ENCODE data around the gene CEMIP. TPM values are rescaled to one million over a fixed set of nuclear protein-coding genes. Genes with fewer than 3 reads are reported as not detected.
A peak's percentile ranks its signal among the peaks of the same experiment; 100 is the strongest.

The CEMIP gene
- total RNA-seq, 1 donor from 2014 or later, result 3.6 TPM

- no peak for DNase-seq (ENCODE audit: low read depth)
- Mint-ChIP-seq H3K9me3 (ENCODE audit: unreplicated experiment) (no peaks in the 10 kb centered on the region), H3K4me3 (ENCODE audit: unreplicated experiment) (no peak overlapping the region), H3K36me3 (ENCODE audit: low read depth, unreplicated experiment) (peaks cover 15% of the 10 kb centered on the region), H3K4me1 (ENCODE audit: low read depth, unreplicated experiment) (peaks cover 24% of the 10 kb centered on the region), H3K27me3 (ENCODE audit: low read depth, unreplicated experiment) (no peaks in the 10 kb centered on the region), H3K27ac (ENCODE audit: unreplicated experiment) (no peak overlapping the region)
- H3K4me1 ChIP-seq (ENCODE audit: insufficient read depth, low read length), result no peaks in the 10 kb centered on the region
- H3K79me2 ChIP-seq (ENCODE audit: insufficient read depth, low read length), result peaks cover 44% of the 10 kb centered on the region
- H2AFZ ChIP-seq (ENCODE audit: low read depth, low read length), result no peak overlapping the region
- H3K9me3 ChIP-seq (ENCODE audit: insufficient read depth, low read depth, low read length), result no peaks in the 10 kb centered on the region
- no peak overlapping the region for H3K9ac ChIP-seq (ENCODE audit: low read length)
- peaks cover 41% of the 10 kb centered on the region for H4K20me1 ChIP-seq (ENCODE audit: insufficient read depth, low read length)
- no peak overlapping the region for H3K27ac ChIP-seq (ENCODE audit: low read depth, low read length)
- no peak for TF ChIP-seq CTCF (IDR thresholded peaks at IDR 0.05; ENCODE audit: insufficient read depth, low read depth, low read length)
- TF ChIP-seq EZH2 (IDR thresholded peaks at IDR 0.05; ENCODE audit: insufficient read depth, low read length), result no peak
- no peak overlapping the region for H3K4me2 ChIP-seq (ENCODE audit: low read length)
- no peak overlapping the region for H3K4me3 ChIP-seq (ENCODE audit: insufficient read depth, low read depth, low read length)
- no peak for FAIRE-seq
- no peaks in the 10 kb centered on the region for H3K27me3 ChIP-seq (ENCODE audit: insufficient read depth, low read length)
- peaks cover 4% of the 10 kb centered on the region for H3K36me3 ChIP-seq (ENCODE audit: insufficient read depth, low read length)
Observed at GRCh38 chr15:80976851-80977250, 197.7 kb downstream of the CEMIP start.

GRCh38 chr15:80977627-80978036 lies 198.5 kb downstream of the CEMIP start:
- peaks cover 24% of the 10 kb centered on the region for H3K4me1 Mint-ChIP-seq (ENCODE audit: low read depth, unreplicated experiment)
- H3K27me3 Mint-ChIP-seq (ENCODE audit: low read depth, unreplicated experiment), result no peaks in the 10 kb centered on the region
- H3K79me2 ChIP-seq (ENCODE audit: insufficient read depth, low read length), result peaks cover 52% of the 10 kb centered on the region
- H3K27me3 ChIP-seq (ENCODE audit: insufficient read depth, low read length), result no peaks in the 10 kb centered on the region
- H3K36me3 ChIP-seq (ENCODE audit: insufficient read depth, low read length), result peaks cover 7% of the 10 kb centered on the region
- no peak overlapping the region for H2AFZ ChIP-seq (ENCODE audit: low read depth, low read length)
- no peak overlapping the region for H3K27ac ChIP-seq (ENCODE audit: low read depth, low read length)
- TF ChIP-seq EZH2 (IDR thresholded peaks at IDR 0.05; ENCODE audit: insufficient read depth, low read length), result no peak
- peak; percentile 38 for TF ChIP-seq CTCF (IDR thresholded peaks at IDR 0.05; ENCODE audit: insufficient read depth, low read depth, low read length)
- FAIRE-seq (no peak), DNase-seq (ENCODE audit: low read depth) (no peak)
- H3K4me2 ChIP-seq (ENCODE audit: low read length), result no peak overlapping the region
- H3K9ac ChIP-seq (ENCODE audit: low read length), result no peak overlapping the region
- H3K4me3 Mint-ChIP-seq (ENCODE audit: unreplicated experiment), result no peak overlapping the region
- no peak overlapping the region for H3K4me3 ChIP-seq (ENCODE audit: insufficient read depth, low read depth, low read length)
- H4K20me1 ChIP-seq (ENCODE audit: insufficient read depth, low read length), result peaks cover 43% of the 10 kb centered on the region
- no peaks in the 10 kb centered on the region for H3K4me1 ChIP-seq (ENCODE audit: insufficient read depth, low read length)
- no peaks in the 10 kb centered on the region for H3K9me3 Mint-ChIP-seq (ENCODE audit: unreplicated experiment)
- no peak overlapping the region for H3K27ac Mint-ChIP-seq (ENCODE audit: unreplicated experiment)
- peaks cover 17% of the 10 kb centered on the region for H3K36me3 Mint-ChIP-seq (ENCODE audit: low read depth, unreplicated experiment)
- no peaks in the 10 kb centered on the region for H3K9me3 ChIP-seq (ENCODE audit: insufficient read depth, low read depth, low read length)

DNA sequence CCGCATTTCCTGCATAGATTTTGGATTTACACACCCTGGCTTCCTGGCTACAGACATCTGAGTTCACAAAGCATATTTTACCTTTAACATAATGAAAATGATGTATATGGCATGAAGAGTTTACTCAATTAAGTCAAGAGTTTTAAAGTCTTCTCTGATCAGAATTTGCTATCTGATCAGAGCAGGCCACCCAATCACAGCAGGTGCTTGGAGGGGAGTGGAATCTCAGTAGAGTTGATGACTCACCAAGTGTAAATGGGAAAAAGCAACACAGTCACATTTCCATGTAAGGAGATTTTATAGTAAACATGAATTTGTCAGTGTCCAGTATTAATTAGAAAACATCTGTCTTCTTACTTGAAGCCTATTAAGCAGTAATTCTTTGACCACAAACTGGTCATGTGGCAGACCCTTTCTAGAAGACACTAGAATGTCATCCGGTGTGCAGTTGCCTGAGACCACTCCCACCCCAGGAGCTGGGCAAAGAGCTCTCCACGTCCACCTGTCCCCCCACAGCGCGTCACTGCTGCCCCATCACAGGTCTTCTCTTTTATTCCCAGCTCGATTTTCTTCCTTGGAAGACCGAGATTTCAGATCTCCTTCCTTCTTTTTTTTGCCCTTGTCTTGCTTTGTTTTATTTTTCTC lies 199.6 kb downstream of the CEMIP start:
- H3K9ac ChIP-seq (ENCODE audit: low read length), result no peak overlapping the region
- FAIRE-seq (no peak), DNase-seq (ENCODE audit: low read depth) (peak; percentile 52)
- H4K20me1 ChIP-seq (ENCODE audit: insufficient read depth, low read length), result peaks cover 51% of the 10 kb centered on the region
- Mint-ChIP-seq H3K4me1 (ENCODE audit: low read depth, unreplicated experiment) (peaks cover 24% of the 10 kb centered on the region), H3K4me3 (ENCODE audit: unreplicated experiment) (no peak overlapping the region), H3K36me3 (ENCODE audit: low read depth, unreplicated experiment) (peaks cover 17% of the 10 kb centered on the region), H3K27me3 (ENCODE audit: low read depth, unreplicated experiment) (no peaks in the 10 kb centered on the region), H3K27ac (ENCODE audit: unreplicated experiment) (peak overlapping the region; percentile 84), H3K9me3 (ENCODE audit: unreplicated experiment) (no peaks in the 10 kb centered on the region)
- no peaks in the 10 kb centered on the region for H3K4me1 ChIP-seq (ENCODE audit: insufficient read depth, low read length)
- no peak overlapping the region for H2AFZ ChIP-seq (ENCODE audit: low read depth, low read length)
- no peaks in the 10 kb centered on the region for H3K9me3 ChIP-seq (ENCODE audit: insufficient read depth, low read depth, low read length)
- H3K4me3 ChIP-seq (ENCODE audit: insufficient read depth, low read depth, low read length), result no peak overlapping the region
- H3K27ac ChIP-seq (ENCODE audit: low read depth, low read length), result no peak overlapping the region
- TF ChIP-seq EZH2 (IDR thresholded peaks at IDR 0.05; ENCODE audit: insufficient read depth, low read length) (no peak), CTCF (IDR thresholded peaks at IDR 0.05; ENCODE audit: insufficient read depth, low read depth, low read length) (no peak)
- peaks cover 61% of the 10 kb centered on the region for H3K79me2 ChIP-seq (ENCODE audit: insufficient read depth, low read length)
- H3K36me3 ChIP-seq (ENCODE audit: insufficient read depth, low read length), result peaks cover 7% of the 10 kb centered on the region
- H3K4me2 ChIP-seq (ENCODE audit: low read length), result no peak overlapping the region
- no peaks in the 10 kb centered on the region for H3K27me3 ChIP-seq (ENCODE audit: insufficient read depth, low read length)
